ENCODE measurements around the gene OTUD5.

DNA sequence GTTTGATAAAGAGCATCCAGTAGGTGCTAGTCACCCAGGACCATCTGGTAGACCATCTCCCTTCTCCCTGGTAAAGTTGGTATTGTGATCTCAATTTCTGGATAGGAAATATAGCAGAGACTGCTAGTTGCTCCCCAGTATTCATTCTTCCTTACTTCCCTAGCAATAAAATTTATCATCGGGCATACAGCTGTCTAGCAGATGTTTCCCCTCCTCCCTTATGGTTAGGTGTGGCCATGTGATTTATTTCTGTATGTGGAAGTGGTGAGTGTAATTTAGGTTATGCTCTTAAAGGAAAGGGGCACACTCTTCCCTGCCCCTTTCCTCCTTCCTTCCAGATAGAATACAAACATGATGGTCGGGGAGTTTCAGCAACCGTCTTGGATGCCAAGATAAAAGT is 26.5 kb upstream of the OTUD5 start:
- TF ChIP-seq FOXM1 (IDR thresholded peaks at IDR 0.05; ENCODE audit: borderline replicate concordance): no peak
- TF ChIP-seq SP1 (IDR thresholded peaks at IDR 0.05): no peak
- no peak for TF ChIP-seq CTBP1 (IDR thresholded peaks at IDR 0.05; ENCODE audit: borderline replicate concordance)
- no peak for TF ChIP-seq BHLHE40 (IDR thresholded peaks at IDR 0.05; ENCODE audit: borderline replicate concordance)
- no peak for TF ChIP-seq SUZ12 (IDR thresholded peaks at IDR 0.05)
- TF ChIP-seq TARDBP (IDR thresholded peaks at IDR 0.05): no peak

All from HEK293T (cell line).